ENCODE results near the gene DDRGK1.

DNA sequence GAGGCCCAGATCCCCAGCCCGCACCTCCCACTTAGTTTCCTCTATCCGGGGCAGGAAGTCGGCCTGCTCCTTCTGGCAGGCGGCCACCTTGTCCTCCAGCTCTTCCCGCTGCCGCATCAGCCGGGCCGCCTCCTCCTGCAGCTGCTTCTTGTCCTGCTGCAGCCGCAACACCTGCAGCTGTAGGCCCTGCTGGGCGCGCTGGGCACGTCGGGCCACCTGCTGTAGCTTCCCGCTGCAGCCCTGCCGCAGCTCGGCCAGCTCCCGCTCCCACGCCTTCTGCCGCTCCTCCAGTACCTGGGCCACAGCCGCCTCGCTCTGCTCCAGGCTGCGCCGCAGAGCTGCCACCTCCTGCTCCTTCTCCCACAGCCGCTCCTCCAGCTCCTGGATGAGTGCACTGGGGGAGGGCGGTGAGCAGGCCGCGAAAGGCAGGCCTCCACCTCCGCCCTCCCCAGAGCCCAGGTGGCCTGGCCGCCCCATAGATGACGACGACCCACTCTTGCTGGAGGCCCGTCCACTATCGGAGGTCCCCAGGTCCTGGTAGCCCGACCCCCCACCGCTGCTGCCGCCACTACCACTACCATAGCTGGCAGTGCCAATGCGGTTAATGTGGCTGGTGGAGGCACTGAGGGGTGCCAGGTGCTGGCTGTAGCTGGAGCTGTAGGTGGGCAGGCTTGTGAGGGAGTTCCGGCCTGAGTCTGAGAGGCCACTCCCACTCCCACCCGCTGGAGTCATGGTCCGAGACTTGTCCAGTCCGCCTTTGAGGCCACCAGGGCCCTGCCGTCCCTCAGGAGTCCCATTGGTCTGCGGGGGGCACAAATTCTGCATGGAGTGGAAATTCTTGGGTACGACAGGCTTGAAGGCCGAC, 38.8 kb downstream of the DDRGK1 start:
- no peak for TF ChIP-seq CTCF (IDR thresholded peaks at IDR 0.05; ENCODE audit: low read length)
- TF ChIP-seq EZH2 (optimal IDR thresholded peaks at IDR 0.05; ENCODE audit: low read depth, low read length): no peak
- no peak for TF ChIP-seq EZH2phosphoT487 (IDR thresholded peaks at IDR 0.05; ENCODE audit: low read length)

Data from MM.1S (cell line).